HG03095 (cell line): ENCODE results near the gene COL13A1.

Experiments used
- ATAC-seq: cut with Tn5 transposase; IDR thresholded peaks from one replicate; pipeline ENCODE4 v1.9.1; 2021; ENCODE audit warnings: moderate library complexity; ENCODE audit not compliant: unreplicated experiment

Gene COL13A1

DNA sequence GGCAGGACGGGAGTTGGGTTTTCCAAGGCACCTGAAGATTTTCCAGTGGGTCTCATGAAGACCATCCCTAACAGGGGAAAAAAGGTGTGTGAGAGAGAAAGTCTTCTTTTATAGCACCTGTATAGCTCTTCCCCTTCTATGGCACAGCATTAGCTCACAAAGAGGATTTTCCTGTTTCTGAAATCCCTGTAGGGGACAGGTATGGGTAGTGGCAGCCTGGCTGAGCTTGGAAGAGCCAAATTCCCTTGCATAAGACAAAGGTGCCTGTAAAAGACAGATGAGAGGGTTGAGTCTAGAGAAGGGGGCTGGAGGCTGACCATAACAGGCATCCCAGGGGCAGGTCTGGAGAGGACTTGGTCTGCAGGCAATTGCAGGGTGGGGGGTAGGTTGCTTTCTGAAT is 63.7 kb downstream of the COL13A1 start:
- no peak for ATAC-seq

DNA sequence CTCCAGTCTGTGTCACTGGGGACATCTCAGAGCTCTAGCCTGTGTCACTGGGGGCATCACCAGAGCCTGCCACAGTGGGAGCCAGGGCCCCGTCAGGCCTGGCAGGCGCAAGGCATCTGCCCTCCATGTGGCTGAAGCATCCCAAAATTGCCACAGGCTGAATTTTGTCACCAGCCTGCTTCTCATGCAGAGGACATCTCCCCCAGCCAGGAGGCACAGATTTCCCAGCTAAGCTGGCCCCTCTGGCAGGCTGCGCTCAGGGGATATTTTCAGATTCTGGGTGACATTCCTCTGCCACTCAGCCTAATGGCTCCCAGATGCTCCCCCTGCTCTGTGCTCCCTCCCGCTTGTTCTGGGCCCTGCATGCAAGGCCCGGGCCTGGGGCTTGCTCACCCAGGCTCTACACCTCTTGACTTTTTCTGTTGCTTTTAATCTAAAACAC is 64.6 kb downstream of the COL13A1 start:
- no peak for ATAC-seq

DNA sequence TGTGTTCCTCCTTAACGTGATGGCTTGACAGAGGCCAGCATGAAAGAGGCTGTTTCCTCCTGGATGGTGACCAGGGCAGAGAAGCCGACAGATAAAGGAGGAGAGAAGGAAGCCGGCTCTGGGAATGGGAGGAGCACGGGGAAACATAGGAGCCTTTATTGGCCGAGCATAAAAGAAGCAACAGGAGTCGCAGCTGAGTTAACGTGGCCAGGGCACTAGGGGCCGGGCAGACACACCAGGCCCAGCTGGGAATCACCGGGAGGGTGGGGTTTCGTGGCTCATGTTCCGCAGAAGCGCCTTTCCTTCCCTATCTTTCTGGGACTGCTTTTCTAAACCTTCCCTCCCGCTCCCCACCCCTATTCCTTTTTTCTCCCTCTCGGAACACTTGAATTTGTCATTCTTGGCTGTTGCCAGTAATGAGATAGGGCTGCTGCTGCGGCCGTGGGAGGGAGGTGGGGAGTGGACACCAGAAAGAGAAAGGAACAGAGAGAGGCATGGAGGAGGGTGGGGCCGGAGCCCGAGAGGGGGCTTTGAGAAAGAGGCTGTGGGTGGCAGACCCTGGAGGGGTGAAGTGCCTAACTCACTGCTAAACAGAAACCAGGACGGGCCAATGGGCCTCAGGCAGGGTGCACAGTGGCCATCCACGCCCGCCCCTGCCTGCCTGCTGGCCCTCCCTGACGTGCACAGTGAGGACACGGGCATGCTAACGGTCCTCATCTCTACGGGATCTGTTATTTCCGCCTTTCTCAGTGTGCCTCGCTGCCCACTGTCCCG is 65.2 kb downstream of the COL13A1 start:
- no peak for ATAC-seq

DNA sequence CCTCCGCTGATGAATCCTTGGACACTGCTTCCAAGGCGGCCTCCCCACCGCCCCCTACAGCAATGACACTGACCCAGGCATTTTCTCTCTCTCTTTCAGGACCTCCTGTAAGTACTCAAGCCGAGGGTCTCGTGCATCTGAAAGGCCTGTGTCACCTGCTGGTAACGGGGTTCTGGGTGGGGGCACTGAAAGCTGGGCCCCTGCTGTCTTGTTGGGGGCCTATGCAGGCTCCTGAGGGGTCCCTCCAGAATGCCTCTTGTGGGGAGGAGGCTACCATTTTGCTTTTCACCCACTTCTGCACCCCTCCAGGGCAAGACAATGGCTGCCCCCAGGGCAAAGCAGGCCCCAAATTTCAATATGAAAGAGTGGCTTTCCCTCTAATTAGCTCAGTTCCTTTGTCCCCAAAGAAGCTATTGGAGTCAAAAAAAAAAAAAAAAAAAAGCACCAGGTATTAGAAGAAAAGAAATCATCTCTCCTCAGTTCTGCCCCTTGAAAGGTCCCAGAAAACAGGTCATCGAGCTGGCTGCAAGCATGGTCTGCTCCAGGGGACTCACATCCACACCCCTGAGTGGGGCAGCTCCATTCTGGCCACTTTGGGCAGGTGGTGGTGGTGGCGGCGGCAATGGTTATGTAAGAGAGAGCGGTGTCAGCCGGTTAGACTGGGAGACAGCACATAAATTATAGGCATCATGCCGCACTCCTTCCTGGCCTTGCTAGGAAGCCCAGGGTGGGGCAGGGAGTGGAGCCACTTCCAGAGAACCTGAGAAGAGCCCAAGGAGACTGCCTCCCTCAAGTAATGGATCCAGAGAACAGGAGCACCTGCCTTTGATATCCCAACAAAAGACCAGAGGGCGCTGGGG is 66.2 kb downstream of the COL13A1 start:
- no peak for ATAC-seq

DNA sequence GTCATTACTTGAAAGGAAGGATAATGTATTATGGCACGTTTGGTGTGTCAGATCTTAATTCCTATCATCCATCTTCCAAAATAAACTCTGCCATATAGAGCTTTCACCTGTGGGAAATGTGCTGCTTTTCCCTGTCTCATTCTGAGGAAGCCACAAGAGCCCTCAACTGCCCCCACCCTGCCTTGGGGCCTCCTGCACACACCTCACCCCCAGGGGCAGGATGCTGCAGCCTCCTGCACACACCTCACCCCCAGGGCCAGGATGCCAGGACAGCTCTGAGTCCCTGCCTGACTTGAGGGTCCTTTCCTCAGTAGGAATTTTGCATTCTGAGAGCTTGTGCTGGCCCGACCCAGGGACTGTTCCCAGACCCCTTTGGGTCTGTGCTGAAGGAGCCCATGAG is 67.1 kb downstream of the COL13A1 start:
- ATAC-seq = no peak

DNA sequence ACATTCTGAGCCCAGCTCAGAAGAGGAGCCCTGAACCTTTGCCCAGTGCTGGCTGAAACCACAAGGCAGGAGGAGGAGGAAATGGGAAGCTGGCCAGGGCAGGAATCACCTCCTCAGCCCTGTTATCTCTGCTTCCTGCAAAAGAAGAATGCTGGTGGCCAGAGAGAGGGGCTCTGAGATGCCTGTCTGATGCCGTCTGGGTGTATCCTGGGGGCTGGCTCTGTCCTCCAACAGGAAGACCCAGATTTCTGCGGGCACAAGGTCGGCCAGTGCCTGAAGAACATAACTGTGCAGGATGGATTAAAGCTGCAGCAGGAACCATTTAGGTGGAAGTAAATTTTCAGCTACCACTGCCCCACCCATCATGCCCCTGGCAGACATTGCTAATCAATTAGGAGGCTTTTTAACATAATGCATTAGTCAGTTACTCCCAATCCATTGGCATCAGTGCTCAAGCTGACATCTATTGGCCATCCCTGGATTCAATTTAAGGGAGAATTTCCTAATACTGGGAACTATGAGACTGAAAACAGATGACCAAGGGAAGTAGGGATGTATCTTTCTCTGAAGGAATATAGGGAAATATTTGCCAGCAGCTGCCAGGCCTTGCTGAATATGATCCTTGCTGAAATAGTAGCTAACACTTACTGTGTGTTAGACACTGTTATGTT is 67.7 kb downstream of the COL13A1 start:
- ATAC-seq = no peak

DNA sequence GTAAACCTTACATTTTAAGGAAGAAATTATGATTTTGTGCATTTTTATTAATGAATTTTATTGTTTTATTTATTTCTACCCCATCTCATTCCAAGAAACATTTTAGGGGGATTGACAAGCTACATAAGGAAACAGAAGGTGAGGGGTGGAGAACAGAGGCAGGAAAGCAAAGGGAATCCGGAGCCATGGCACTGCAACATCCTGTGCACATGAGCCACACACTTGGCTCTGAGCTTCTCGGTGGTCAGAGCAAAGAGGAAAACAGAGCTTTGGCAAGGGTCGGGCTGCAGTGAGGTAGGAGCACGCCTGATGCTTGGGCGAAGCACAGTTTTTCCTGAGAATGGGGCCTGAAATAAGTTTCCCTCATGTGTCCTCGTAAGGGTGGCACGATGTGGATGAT is 68.9 kb downstream of the COL13A1 start:
- no peak for ATAC-seq

DNA sequence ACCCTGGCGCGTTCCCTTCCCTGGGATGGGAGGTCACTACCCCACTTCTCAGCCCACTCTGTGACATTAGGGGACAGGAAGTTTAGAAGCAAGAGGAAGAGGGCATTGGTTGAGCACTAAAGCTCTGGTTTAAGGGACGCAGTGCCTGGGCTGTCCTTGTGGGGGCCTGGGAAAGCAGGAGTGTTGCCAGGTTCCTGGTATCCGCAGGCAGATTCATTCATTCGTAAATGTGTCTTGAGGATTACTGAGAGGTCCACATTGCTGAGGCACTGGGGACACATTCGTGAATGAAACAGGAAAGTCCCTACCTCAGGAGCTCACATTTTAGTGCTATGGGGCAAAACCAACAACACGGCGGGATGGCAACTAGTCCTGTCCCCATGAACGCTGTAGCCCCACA is 69.4 kb downstream of the COL13A1 start:
- ATAC-seq = no peak

DNA sequence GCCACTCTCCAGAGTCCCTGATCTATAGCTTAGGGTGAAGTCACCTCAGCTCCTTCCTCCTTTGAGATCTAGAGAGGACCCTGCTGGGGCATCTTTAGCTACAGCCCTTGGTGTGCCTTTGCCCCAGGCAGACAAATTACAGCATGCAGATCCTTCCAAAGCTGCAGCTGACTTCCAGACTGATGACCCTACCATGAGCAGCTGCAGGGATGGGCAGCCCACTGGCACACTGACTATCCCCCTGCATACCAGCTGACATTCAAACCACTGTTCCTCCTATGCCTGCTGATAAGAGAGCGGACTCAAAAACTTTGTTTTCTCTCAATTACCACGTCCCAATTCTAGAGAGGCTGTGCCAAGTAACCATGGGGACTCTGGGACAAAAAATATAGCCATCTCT is 70.6 kb downstream of the COL13A1 start:
- no peak for ATAC-seq

DNA sequence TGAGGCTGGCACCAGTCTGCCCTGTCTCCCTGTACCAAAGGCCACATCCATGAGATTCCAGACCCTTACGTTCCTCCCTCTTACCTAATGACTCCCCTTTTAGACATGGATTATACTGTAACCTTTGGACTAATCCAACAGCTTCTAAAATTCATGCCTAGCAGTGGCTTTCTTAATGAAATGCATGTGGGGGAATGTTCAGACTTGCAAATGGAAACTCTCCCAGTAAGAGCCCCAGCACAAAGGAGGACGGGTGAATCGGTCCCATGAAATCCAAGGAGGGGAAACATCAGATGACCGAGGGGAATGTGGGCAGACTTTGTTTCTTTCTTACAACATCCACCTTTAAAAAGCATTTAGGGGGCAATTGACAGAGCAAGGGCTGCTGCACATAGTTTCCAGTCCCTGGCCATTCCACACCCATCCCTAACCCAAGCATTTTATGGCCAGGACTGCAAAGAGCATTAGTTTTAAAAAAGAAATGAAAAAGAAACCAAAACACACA is 71.5 kb downstream of the COL13A1 start:
- ATAC-seq = no peak

DNA sequence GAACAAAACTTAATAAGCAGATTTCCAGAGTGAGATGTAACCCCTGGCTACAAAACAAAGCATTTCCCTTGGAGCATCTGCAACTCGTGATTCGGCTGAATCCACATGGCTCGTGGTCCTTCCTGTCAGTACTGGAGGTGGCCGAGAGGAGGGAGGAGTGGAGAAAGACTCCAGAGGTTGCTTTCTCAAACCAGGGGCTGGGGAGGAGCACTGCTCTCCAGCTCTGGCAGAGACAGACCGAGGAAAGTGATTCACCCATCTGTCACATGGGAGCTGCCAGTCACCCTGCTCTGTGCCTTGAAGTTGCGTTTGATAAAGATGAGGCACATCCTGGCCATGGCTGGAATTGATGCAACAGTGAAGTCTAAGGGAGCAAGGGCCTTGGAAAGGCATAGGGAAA is 72.7 kb downstream of the COL13A1 start:
- ATAC-seq = no peak

DNA sequence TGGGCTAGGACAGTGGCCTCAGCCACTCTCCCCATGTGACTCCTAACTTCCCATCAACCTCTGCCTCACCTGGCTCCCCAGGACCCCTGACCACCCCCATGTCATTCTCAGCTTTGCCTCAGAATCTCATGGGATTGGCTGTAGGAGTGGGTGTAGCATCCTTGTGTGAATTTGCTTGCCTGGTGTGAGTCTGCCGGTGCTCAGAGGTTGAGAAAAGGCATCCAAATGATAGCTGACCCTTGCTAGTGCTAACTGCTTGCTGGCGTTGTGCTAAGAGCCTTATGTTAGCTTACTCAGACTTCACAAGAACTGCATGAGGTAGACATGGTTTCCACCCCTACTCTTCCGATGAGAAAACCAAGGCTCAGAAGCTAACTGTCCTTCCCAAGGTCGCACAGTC is 74.2 kb downstream of the COL13A1 start:
- no peak for ATAC-seq

DNA sequence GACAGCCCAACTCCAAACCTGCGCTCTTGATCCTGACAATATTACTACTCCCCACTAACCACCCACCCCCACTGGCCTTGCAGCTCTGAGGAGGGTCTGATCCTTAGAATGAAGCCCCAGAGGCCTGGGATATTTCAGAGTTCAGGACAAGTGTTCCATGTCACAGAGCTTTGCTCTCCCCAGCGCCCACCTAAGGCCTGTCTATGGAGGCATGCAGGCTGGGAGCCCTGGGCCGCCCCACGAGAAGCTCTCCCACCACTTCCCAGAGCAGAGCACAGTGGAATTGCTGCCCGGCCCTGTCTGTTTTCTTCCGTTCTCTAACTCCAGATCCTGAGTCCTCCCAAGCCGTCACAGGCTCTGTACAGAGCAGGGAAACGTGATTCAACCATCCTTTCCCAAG is 74.6 kb downstream of the COL13A1 start:
- ATAC-seq = no peak

DNA sequence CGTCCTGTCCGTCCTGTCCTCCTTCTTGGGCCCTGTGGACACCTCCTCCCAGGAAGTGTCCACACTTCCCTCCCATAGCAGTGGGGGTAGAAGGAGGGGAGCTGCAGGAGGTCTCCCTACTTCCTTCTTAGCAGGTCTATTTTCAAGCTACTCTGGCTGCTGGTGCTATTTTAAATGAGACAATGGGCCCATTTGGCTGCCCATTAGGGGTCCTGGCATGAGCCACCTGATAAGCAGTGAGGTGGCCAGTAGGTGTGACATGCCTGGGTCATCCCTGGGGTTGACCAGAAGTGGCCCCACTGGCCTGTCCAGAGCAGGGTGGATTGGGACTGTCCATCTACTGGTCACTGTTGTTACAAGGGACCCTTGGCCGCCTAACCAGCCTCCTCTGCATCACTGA is 75.2 kb downstream of the COL13A1 start:
- no peak for ATAC-seq

DNA sequence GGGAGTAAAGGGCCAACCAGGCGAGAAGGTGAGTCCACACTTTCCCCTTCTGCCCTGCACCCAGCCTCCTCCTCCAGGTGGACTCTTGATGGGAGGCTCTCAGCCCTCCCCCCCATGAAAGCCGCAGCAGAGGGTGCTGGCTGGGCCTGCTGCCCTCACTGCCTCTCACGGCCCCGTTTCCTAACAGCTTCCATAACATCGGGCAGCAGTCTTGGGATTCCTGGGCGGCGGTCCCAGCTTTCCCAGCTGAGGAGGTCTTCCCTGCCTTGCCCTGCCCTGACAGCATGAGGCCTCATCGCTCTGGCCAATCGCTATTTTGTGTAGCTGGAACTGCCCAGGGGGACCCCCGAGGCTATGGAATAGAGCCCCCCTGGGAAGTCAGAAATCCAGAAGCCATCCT is 76.3 kb downstream of the COL13A1 start:
- no peak for ATAC-seq

DNA sequence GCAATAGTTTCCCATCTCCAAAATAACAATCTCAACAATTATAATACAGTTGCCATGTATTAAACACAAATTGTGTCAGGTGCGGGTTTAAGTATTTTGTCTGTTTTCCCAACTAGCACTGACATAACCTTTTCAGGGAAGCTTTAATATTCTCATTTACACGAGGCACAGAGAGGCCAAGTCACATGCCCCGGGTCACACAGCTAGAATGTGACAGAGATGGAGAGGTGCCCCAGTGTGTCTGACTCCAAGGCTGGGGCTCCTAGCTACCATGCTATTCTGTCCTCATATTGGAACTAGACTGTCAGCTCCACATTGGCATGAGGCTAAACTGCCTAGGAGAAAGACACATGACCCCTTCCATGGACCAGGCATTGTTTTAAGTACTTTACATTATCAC is 77.2 kb downstream of the COL13A1 start:
- no peak for ATAC-seq

DNA sequence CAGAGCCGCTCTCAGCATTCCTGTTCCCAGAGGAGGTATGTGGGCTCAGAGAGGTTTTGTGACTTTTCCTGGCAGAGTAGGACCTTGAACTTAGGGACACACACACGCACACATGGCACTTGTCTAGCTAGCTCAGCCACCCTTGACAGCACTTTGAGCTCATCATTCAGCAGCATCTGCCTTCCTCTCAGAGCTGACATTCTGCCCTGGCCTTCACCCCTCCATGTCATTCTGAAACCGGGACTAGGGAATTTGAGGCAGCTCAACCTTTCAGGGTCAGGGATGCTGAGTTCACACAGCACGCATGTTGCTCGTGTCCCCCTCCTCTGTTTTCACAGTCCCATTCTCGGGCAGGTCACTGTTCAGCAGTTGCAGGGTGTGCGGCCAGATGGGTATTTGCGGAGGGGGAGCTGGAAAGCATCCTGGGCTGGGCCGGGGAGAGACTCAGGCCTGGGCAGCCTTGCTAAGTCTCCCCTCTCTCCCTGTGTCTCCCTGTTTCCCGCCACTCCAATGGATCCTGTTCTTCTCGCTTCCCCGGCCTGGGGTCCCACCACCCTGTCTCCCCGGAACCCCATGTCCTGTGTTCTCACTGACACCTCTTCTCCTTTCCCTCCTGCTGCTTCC is 78.0 kb downstream of the COL13A1 start:
- ATAC-seq = no peak

DNA sequence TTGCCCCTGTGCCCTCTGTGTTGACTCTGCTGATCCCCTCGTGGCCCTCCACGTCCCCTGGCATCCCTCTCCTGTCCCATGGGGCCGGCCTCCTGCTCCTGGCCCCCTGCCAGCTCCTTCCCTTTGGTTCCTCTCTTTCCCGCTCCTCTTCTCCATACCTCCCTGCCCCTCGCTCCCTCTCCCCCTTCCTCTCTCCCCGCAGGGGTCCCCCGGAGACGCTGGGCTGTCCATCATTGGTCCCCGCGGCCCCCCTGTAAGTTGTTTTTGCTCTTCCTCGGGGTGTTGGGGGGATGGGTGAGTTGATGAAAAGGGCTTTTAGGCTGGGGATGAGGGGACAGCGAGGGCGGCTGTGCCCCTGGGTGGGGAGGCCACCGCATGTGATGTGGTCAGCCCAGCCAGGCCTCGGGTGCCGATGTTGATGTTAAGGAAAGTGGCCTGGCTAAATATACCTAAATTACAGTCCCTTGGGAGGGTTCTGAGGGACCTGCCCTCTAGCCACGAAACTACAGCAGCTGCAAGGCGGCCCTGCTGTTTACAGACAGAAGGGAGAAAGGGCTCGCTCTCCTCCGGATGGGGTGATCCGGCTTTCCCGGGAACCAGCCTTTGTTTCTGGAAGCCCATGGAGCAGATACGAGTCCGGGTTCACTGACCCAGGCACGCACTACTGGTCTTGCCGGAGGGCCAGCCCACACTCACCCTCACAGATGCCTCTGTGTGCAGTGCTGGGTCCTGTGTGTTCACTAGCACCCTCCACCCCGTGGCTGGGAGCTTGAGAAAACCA is 78.8 kb downstream of the COL13A1 start:
- no peak for ATAC-seq

DNA sequence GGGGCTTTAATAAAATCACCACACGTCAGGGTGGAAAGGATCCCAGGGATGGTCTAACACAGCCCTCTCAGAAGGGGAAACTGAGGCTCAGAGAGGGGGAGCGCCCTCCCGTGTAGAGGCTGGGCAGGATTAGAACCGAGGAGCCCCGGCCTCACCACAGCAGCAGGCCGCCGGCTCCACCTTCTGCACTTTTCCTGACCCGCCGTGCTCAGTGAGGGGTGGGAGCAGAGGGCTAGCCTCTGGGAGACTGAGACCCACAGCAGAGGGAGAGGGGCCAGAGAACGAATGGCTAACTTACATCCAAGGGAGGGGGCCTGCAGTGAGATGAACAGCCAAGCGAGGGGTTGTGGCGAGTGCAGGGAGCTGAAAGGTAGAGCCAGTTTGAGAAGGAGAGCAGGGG is 79.5 kb downstream of the COL13A1 start:
- no peak for ATAC-seq

DNA sequence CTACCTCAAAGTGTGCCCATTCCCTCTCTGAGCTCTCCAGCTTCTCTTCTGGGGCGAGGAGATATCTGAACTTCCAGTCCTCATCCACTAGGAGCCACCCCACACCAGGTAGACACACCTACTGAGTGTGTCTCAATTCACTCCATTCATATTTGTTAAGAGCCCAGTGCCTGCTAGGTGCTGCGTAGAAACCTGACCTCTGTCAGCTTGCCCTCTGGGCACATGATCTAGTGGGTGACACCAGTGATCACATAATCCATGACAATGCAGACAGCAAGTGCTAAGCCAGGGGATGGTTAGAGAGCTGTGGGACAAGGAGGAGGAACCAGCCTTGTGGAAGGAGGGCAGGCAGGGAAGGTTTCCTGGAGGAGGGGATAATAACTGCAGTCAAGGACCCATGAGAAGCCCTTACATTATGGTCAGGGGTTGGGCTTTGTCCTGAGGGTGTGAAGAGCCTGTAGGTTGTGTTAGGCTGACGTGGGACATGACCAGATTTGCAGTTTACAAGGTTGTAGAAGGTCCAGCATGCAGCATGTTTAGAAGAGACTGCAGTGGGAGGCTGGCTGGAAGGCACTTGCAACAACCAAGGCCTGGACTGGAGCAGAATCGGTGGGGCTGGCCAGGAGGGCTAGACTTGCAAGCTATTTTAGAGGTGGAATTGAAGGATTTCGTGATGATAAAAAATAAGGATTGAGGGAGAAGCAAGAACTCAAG is 81.8 kb downstream of the COL13A1 start:
- no peak for ATAC-seq
